Stimulated activated CD8-positive, alpha-beta memory T cell treated with anti-CD3 and anti-CD28 coated beads, Interleukin-4, amount 100 ng/mL, for 4 hours (primary cell): ENCODE data around the gene NELL1.
"Not testable (repeated sequence)": the region's sequence is repeated elsewhere in the genome, so short reads cannot be mapped to it uniquely, and the experiment has no call there.

Source experiments
- DNase-seq, 2 donors: peaks; one replicate each; pipeline ENCODE4 v3.0.0-alpha.2; 2020; ENCODE audit warnings: low read depth in 2 of 2, low spot score in 1 of 2

Gene NELL1

GRCh38 chr11:21104641-21105040 is 435.3 kb downstream of the NELL1 start:
- DNase-seq, result no peak

GRCh38 chr11:21105196-21105917 is 436.0 kb downstream of the NELL1 start:
- DNase-seq, result no peak

GRCh38 chr11:21109341-21109740 is 440.0 kb downstream of the NELL1 start:
- no peak for DNase-seq

- no peak for DNase-seq
Observed at GRCh38 chr11:21110415-21110814, 441.0 kb downstream of the NELL1 start.

- no peak for DNase-seq
Observed at GRCh38 chr11:21113876-21114275, 444.5 kb downstream of the NELL1 start.

- DNase-seq, result no peak
Observed at GRCh38 chr11:21116009-21116408, 446.6 kb downstream of the NELL1 start.

- DNase-seq, result no peak
Observed at GRCh38 chr11:21119411-21119810, 450.0 kb downstream of the NELL1 start.

- DNase-seq, result no peak
Observed at GRCh38 chr11:21121991-21122390, 452.6 kb downstream of the NELL1 start.

- no peak for DNase-seq
Observed at GRCh38 chr11:21122523-21122922, 453.1 kb downstream of the NELL1 start.

GRCh38 chr11:21132146-21132720 is 462.8 kb downstream of the NELL1 start:
- DNase-seq, result no peak

- no peak for DNase-seq
Observed at GRCh38 chr11:21133244-21133643, 463.9 kb downstream of the NELL1 start.

GRCh38 chr11:21133722-21134121 is 464.3 kb downstream of the NELL1 start:
- no peak for DNase-seq

- no peak for DNase-seq
Observed at GRCh38 chr11:21137803-21138202, 468.4 kb downstream of the NELL1 start.

- DNase-seq, result not testable (repeated sequence)
Observed at GRCh38 chr11:21141557-21141956, 472.2 kb downstream of the NELL1 start.

GRCh38 chr11:21142007-21142406 is 472.6 kb downstream of the NELL1 start:
- DNase-seq, result no peak

- no peak for DNase-seq
Observed at GRCh38 chr11:21144531-21144930, 475.1 kb downstream of the NELL1 start.

GRCh38 chr11:21148376-21148775 is 479.0 kb downstream of the NELL1 start:
- no peak for DNase-seq

GRCh38 chr11:21160140-21160539 is 490.8 kb downstream of the NELL1 start:
- DNase-seq, result no peak

- no peak for DNase-seq
Observed at GRCh38 chr11:21169639-21170038, 500.3 kb downstream of the NELL1 start.

GRCh38 chr11:21173476-21173875 is 504.1 kb downstream of the NELL1 start:
- DNase-seq, result no peak

- DNase-seq, result no peak
Observed at GRCh38 chr11:21174781-21175180, 505.4 kb downstream of the NELL1 start.

- DNase-seq, result no peak
Observed at GRCh38 chr11:21177379-21177778, 508.0 kb downstream of the NELL1 start.

- DNase-seq, result no peak
Observed at GRCh38 chr11:21179770-21180169, 510.4 kb downstream of the NELL1 start.
